Transverse colon (tissue), 4 donors: ENCODE measurements around the gene AGAP1.

Source experiments
- CTCF ChIP-seq, 5 experiments: fragments of 200-600 bp in 3 of 5; fragments of 450-650 bp in 2 of 5; sonication (generic) in 3 of 5; IDR thresholded peaks; 1 replicate in 2 of 5; 2 replicates in 3 of 5; pipeline ENCODE4 v1.5.1; 2016 to 2017; ENCODE audit warnings: antibody characterized with exemption in 5 of 5, inconsistent platforms in 3 of 5, mild to moderate bottlenecking in 2 of 5, moderate library complexity in 1 of 5
- POLR2A ChIP-seq: fragments of 450-650 bp; IDR thresholded peaks from one replicate; pipeline ENCODE4 v1.6.1; 2016; ENCODE audit warnings: antibody characterized with exemption, mild to moderate bottlenecking, moderate library complexity
- POLR2AphosphoS5 ChIP-seq, 3 donors: sonication (generic); formaldehyde crosslinking; IDR thresholded peaks; one replicate each; pipeline ENCODE4 v1.6.1; 2016; ENCODE audit warnings: antibody characterized with exemption in 3 of 3

- TF ChIP-seq CTCF (IDR thresholded peaks at IDR 0.05) (no peak), POLR2A (no peak), POLR2AphosphoS5 (IDR thresholded peaks at IDR 0.05) (no peak)
Observed at GRCh38 chr2:235925250-235925919, 431.5 kb downstream of the AGAP1 start.
